Caco-2 (cell line): Measurements from ENCODE around the gene MADCAM1. TPM values are rescaled to one million over a fixed set of nuclear protein-coding genes. Genes with fewer than 3 reads are reported as not detected.

ENCODE experiments used
- Bru-seq: library from RNA; stranded (reverse); fragments of 400-500 nt; gene quantifications from one replicate; lab custom pipeline; 2021; lab: Mats Ljungman, UMichigan
- BruChase-seq, 2 experiments: library from RNA; stranded (reverse); fragments of 400-500 nt; gene quantifications; one replicate each; lab custom pipeline; 2021; lab: Mats Ljungman, UMichigan
- BruUV-seq: library from RNA; stranded (reverse); fragments of 400-500 nt; replicated peaks from 2 replicates; lab custom pipeline; 2021; lab: Mats Ljungman, UMichigan
- CTCF ChIA-PET: fragments of 300-600 bp; sonication (Branson Sonifier 250); formaldehyde crosslinking; loops from one replicate; lab custom pipeline; 2022; ENCODE audit warnings: antibody characterized with exemption; lab: Charles Lee
- POLR2A ChIA-PET: fragments of 300-600 bp; sonication (Branson Sonifier 250); formaldehyde crosslinking; loops from one replicate; lab custom pipeline; 2022; ENCODE audit warnings: antibody characterized with exemption; lab: Charles Lee
- DNase-seq, 2 experiments: peaks; one replicate each; pipeline versions ENCODE4 v3.0.0 to v3.0.0-alpha.2; 2020 to 2022
- H3K27me3 ChIP-seq: replicated peaks from 2 replicates; pipeline ENCODE4 v1.6.0; 2011; ENCODE audit warnings: low read length; ENCODE audit not compliant: control insufficient read depth, insufficient read depth
- H3K36me3 ChIP-seq: 2 replicates; pipeline ENCODE4 v1.5.1; 2011; ENCODE audit warnings: low read length; ENCODE audit not compliant: control insufficient read depth, insufficient read depth
- H3K4me1 ChIP-seq: fragments of 250-450 bp; sonication (Bioruptor Pico); 2 replicates; pipeline ENCODE4 v1.5.1; 2020; ENCODE audit warnings: mild to moderate bottlenecking
- H3K4me3 ChIP-seq: 2 replicates; pipeline ENCODE4 v1.5.1; 2011; ENCODE audit warnings: low read depth, mild to moderate bottlenecking, control low read depth, low read length
- H3K9me3 ChIP-seq: fragments of 250-450 bp; sonication (Bioruptor Pico); 2 replicates; pipeline ENCODE4 v1.5.1; 2020; ENCODE audit warnings: mild to moderate bottlenecking, moderate library complexity
- H3K27ac Mint-ChIP-seq: one replicate; pipeline ENCODE4 v1.8.0; 2022; ENCODE audit warnings: mixed read lengths; ENCODE audit not compliant: unreplicated experiment
- H3K27me3 Mint-ChIP-seq: one replicate; pipeline ENCODE4 v1.8.0; 2022; ENCODE audit warnings: mixed read lengths; ENCODE audit not compliant: insufficient read depth, unreplicated experiment
- H3K36me3 Mint-ChIP-seq: one replicate; pipeline ENCODE4 v1.8.0; 2022; ENCODE audit warnings: mild to moderate bottlenecking, mixed read lengths; ENCODE audit not compliant: insufficient read depth, unreplicated experiment
- H3K4me1 Mint-ChIP-seq: one replicate; pipeline ENCODE4 v1.8.0; 2022; ENCODE audit warnings: low read depth, mixed read lengths; ENCODE audit not compliant: unreplicated experiment
- H3K4me3 Mint-ChIP-seq: one replicate; pipeline ENCODE4 v1.8.0; 2022; ENCODE audit warnings: mild to moderate bottlenecking, moderate library complexity, mixed read lengths; ENCODE audit not compliant: unreplicated experiment
- H3K9me3 Mint-ChIP-seq: one replicate; pipeline ENCODE4 v1.8.0; 2022; ENCODE audit warnings: mixed read lengths; ENCODE audit not compliant: unreplicated experiment
- CTCF ChIP-seq, 2 experiments: fragments of 200-600 bp in 1 of 2; IDR thresholded peaks; 1 replicate in 1 of 2; 2 replicates in 1 of 2; pipeline versions ENCODE4 v1.5.1 to v1.8.0; 2011 to 2022; ENCODE audit warnings: antibody characterized with exemption in 1 of 2, control low read depth in 1 of 2, inconsistent platforms in 1 of 2, low read depth in 1 of 2, low read length in 1 of 2, mild to moderate bottlenecking in 1 of 2, moderate library complexity in 1 of 2; ENCODE audit not compliant: insufficient read depth in 1 of 2, severe bottlenecking in 1 of 2, unreplicated experiment in 1 of 2
- intact Hi-C: fragments of 100-400 bp; cut with micrococcal nuclease; formaldehyde crosslinking; loops from one replicate; pipeline ENCODE4 v1.10.0; 2022; ENCODE audit not compliant: unreplicated experiment
- long read RNA-seq: library from polyadenylated mRNA; stranded (forward); transcript quantifications from one replicate; pipeline ENCODE4 v2.0.0, GENCODE V29; 2022
- total RNA-seq: library from RNA; stranded (reverse); gene quantifications from 2 replicates; pipeline ENCODE4 v1.2.3, GENCODE V29; 2022

Gene MADCAM1
- 0.73 and 1.3 TPM in 2 replicates for total RNA-seq
- Bru-seq, nascent RNA, result percentile 25 among the genes with signal in this experiment
- BruChase-seq, experiment 1, labeled RNA remaining after a 2-hour chase, result percentile 25 among the genes with signal in this experiment
- percentile 19 among the genes with signal in this experiment for BruChase-seq, experiment 2, labeled RNA remaining after a 6-hour chase
- long read RNA-seq, partial matches to known transcripts, result 1 of 4 reads
- long read RNA-seq, other reads (novel, unspliced or antisense), result 3 of 4 reads

- no peaks in the 10 kb centered on the region for H3K9me3 ChIP-seq
- peaks cover 11% of the 10 kb centered on the region for H3K9me3 Mint-ChIP-seq
- H3K36me3 Mint-ChIP-seq, result peaks cover 15% of the 10 kb centered on the region
- no peak within 1 kb of the TSS for H3K27ac Mint-ChIP-seq
- H3K27me3 Mint-ChIP-seq, result peaks cover 5% of the 10 kb centered on the region
- intact Hi-C loops, result no loop called here
- H3K36me3 ChIP-seq, result no peaks in the 10 kb centered on the region
- TF ChIP-seq CTCF (IDR thresholded peaks at IDR 0.05; ENCODE audit: insufficient read depth in 1 of 2, low read depth in 1 of 2, low read length in 1 of 2, severe bottlenecking in 1 of 2, unreplicated experiment in 1 of 2), result no peak
- H3K27me3 ChIP-seq, result no peaks in the 10 kb centered on the region
- peak within 1 kb of the TSS; percentile 43 for H3K4me3 Mint-ChIP-seq
- H3K4me1 ChIP-seq, result no peaks in the 10 kb centered on the region; the same call in 1 of the 2 replicates
- peaks cover 14% of the 10 kb centered on the region for H3K4me1 Mint-ChIP-seq
- ChIA-PET POLR2A (no interaction called here), CTCF (interaction anchor here (1.5 to 1.9 kb wide), 2 partner anchors 10 to 14 kb away, joined by 4 to 9 read pairs; no protein-coding TSS in a partner anchor)
- DNase-seq, result no peak
- BruUV-seq, result no TSS peak
- peak within 1 kb of the TSS; percentile 40 for H3K4me3 ChIP-seq
Measured at GRCh38 chr19:496112-496665, at the start of gene MADCAM1. Gene MADCAM1, plus strand, starts transcription at chr19:496486. Its CDS starts 14 bp downstream, at chr19:496500.

GRCh38 chr19:447064-447426 lies 49.2 kb upstream of the MADCAM1 start:
- POLR2A ChIA-PET, result no interaction called here
- H3K27me3 Mint-ChIP-seq, result no peaks in the 10 kb centered on the region

More at GRCh38 chr19:447064-447426, 49.2 kb upstream of the MADCAM1 start:
- H3K27ac Mint-ChIP-seq, result no peak overlapping the region
- no peak overlapping the region for H3K4me3 ChIP-seq
- H3K36me3 ChIP-seq, result no peaks in the 10 kb centered on the region
- H3K9me3 Mint-ChIP-seq, result peaks cover 4% of the 10 kb centered on the region
- CTCF ChIA-PET, result no interaction called here
- no TSS peak for BruUV-seq
- no peak for TF ChIP-seq CTCF (IDR thresholded peaks at IDR 0.05; ENCODE audit: insufficient read depth in 1 of 2, low read depth in 1 of 2, low read length in 1 of 2, severe bottlenecking in 1 of 2, unreplicated experiment in 1 of 2)
- no peak for DNase-seq
- 0 out of 2 replicates have a peak, but pooled peaks cover 6% of the 10 kb centered on the region for H3K9me3 ChIP-seq
- no peaks in the 10 kb centered on the region for H3K27me3 ChIP-seq
- H3K4me1 Mint-ChIP-seq, result no peaks in the 10 kb centered on the region
- intact Hi-C loops, result no loop called here
- H3K4me1 ChIP-seq, result no peaks in the 10 kb centered on the region
- peaks cover 2% of the 10 kb centered on the region for H3K36me3 Mint-ChIP-seq
- no peak overlapping the region for H3K4me3 Mint-ChIP-seq
